NK-92 (cell line): Measurements from ENCODE around the gene NCS1.
"Not testable (repeated sequence)": the region's sequence is repeated elsewhere in the genome, so short reads cannot be mapped to it uniquely, and the experiment has no call there.

Experiments
- DNase-seq: peaks from one replicate; lab custom pipeline; 2025; ENCODE audit not compliant: unreplicated experiment; lab: John Stamatoyannopoulos, UW

NCS1 gene

DNA sequence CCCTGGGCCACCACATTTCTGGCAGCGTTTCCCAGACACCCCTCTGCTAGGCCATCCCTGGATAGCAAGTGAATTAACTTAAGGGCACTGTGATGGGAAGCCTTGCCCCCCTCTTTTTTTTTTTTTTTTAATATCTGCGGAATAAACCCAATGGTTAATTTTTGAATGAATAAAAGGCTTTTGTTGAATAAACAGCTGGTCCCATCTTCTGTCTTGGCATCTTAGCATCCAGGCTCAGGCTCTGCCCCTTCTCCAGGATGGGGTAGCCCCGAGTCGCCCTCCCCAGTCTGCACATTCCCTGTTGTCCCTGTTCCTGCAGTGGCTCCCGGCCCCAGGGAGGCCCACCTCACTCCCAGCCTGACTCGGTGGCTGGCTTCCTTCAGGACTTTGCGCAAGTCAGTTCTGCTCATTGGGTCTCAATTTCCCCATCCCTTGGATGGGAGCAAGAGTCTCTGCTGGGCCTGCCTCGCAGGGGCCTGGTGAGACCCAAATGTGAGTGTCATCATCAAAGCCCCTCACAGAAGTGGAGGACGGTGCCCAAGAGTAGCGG is 64.3 kb downstream of the NCS1 start:
- no peak for DNase-seq

DNA sequence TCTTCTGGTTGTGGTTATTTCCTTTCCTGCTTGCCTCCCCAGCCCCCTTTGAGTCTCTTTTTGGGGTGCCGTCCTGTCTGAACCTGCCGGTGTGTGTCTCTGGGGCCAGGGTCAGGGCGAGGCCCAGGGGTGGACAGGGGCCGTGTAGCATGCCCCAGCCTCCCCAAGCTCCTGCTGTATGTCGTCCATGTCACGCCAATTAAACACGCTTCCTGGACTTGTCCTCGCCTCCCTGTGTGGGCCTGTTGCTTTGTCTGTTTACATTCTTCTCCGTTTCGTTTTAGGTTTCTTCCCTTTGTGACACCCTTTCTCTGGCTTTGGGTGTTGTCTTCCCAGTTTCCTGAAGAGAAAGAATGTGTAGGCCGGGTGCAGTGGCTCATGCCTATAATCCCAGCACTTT is 64.9 kb downstream of the NCS1 start:
- DNase-seq, result no peak

DNA sequence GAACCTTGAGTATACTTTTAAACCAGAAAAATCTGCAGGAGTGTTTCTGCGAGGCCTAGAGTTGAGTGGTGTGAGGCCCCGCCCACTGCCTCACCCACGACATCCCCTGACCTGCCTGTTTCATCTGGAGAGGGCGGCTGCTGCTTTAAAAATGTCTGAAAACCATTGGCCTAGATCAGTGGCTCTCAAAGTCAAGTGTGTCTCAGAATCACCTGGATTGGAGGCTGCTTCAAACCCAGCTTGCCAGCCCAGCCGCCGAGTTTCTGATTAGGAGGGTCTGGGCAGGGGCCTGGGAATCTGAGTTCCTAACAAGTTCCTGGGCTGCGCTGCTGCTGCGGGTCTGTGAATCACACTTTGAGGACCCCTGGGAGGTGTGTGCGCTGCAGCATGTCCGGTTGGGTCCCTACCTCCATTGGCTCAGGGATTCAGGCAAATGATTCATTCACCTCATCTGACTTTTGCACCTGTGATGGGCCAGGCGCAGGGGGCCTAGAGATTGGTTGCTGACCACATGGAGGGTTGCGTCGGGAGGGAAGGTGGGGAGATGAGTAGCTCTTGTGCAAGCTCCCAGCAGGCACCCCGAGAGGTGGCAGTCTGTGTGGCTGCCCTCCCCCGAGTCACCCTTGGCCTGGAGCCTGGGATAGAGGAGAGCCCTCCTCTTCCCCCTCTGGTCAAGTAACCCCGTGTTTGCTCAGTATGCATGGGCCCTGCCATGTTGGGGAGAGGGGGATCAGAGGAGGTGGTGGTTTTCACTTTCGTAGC is 65.7 kb downstream of the NCS1 start:
- no peak for DNase-seq

DNA sequence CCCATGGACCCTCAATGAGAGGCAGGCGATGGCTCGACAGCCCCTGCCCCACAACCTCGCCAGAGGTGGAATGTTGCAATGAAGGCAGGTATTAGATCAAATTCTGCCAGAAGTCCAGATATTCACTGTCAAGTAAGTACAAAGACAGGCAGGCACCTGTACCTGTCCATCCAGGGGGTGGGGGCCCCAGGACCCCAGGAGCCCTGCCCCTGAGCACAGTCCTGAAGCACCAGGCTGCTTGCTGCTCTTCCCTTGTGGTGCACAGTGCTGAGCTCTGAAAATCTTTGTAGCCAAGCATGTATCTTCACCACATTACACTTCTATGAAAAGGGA is 67.1 kb downstream of the NCS1 start:
- no peak for DNase-seq

DNA sequence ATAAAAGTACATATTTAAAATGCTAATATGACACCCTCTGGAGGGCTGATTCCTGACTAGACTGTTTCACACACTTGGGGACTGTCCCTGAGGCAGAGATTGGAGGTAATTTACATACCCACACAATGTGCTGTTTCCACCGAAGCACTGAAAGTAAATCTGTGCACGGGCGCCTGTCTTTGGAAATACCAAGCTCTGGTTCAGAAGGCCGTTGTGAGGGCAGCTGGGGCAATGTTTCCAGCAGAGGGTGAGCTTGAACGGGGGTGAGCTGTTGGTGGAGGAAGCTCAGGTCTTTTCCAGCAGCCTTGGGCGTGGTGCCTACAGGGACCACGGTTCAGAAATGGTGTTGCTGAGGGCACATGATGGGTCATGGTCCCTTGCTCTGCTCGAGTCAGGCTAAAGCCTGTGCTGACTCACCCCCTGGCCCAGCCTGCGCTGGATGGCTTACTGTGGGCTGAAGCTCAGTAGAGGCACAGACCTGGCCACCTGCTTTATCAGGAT is 67.6 kb downstream of the NCS1 start:
- DNase-seq, result no peak

DNA sequence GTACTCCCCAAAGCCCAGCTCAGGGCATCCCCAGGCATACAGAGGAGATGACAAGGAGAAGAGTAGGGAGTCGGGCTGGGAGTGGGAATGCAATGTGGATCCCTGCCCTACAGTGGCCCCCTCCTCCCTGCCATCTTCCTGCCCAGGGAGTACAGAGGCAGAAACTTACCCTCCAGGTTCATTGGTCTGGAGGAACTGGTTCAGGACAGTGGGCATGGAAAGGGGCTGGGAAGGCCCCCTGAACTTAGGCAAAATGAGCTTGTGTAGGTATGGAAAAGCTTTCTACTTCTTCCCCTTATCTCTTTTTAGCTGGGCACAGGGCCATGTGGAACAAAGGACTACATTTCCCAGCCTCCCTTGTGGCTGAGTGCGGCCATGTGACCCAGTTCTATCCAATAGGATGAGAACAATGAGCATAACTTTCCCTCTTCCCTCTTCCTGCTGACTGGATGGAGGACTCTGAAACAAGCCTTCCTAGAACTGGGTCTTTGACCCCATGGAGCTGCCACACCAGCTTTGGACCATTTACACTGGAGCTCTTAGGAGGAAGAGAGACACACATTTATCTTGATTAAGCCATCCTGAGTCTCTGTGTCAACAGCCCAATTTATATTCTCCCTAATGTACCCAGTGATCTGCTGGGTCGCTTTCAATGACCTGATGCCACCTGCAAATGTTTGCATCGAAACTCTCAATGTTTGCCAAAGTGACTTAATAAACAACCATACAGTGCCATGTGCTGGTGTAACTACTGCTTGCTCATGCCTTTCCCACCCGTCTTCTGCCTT is 68.4 kb downstream of the NCS1 start:
- no peak for DNase-seq

DNA sequence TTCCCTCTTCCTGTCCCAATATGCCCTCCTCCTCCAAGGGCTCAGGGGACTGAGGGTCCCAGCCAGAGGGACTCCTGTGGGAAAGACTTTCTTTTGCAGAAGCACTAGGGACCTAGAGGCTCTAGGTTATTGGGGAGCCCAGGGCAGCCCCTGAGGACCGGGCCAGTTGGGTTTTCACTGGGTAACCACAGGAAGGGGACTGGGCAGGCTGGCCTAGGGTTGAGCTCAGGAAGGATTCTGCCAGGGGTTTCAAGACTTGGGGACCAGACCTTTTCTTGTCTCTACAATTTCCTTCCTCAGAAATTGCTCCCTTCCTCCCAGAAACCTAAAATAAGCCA is 69.0 kb downstream of the NCS1 start:
- DNase-seq, result no peak

DNA sequence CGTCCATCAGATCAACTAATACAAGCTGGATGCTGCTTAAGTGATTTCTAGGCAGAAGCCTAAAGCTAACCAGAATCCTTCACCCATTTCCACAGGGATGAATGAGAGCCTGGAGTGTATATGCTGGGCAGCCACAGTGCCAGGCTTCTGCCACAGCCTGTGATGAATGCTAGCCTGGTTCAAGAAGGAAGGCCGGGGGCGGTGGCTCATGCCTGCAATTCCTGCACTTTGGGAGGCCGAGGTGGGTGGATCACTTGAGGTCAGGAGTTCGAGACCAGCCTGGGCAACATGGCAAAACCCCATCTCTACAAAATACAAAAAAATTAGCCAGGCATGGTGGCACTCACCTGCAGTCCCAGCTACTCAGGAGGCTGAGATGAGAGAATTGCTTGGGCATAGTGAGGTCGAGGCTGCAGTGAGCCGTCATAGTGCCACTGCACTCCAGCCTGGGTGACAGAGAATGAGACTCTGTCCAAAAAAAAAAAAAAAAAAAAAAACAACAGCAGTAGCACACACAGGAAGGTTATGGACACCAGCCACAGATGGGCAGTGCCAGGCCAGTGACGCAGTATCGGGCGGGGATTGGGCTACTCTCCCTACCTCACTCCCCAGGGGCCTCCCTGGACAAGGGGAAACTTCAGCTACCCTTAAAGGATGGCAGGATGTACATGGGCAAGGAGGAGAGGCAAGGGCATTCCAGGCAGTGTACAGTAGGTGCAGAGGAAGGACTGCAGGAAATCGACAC is 70.2 kb downstream of the NCS1 start:
- DNase-seq, result no peak

DNA sequence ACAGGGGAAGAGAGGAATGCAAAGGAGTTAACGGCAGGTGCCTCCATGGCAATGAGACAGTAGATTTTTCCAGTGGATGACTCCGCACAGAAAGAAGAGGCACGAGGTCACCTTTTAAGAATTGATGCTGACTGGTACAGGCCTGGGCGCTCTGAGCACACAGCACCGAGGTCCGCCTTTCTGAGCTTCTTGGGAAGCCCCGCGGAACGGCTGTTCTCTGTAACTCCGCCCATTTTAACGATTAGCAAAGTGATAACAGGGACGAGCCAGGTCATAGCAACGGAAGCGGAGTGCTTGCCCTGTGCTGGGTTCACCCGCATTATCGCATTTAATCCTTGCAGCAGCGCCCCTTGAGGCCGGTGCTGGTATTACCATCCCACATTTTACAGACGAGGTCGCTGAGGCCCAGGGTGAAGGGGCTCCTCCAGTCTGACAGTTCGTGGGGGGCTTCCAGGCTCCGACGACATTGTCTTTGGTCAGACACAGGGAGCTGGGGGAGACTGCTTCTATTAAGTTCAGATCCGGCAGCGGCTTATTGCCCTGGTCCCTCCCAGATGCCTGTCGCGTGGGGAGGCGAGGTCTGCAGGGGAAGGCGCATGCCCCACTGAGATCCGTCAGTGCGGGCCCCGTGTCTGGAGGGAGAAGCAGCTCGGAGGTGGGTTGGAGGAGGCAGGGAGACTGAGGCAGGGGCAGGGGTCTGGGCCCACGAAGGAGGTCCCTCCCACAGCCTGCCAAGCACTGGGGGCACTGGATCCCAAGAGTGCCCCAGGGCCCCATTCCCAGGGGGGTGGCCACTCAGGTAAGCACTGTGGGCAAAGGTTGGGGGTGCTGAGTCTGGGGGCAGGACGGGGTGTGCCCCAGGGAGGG is 71.0 kb downstream of the NCS1 start:
- no peak for DNase-seq

DNA sequence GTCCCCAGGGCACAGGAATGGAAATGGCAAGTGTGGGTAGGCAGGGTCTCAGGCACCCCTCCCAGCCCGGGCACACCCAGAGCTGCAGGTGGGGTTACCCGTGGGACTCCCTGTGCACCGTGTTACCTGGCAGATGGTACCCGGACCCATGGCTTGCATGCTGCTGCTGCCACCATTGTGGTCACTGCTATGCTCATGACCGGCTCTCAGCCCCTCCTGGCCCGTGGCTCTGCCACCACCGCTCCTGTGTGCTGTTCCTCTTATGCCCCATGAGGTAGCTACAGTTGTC is 71.6 kb downstream of the NCS1 start:
- DNase-seq, result no peak

DNA sequence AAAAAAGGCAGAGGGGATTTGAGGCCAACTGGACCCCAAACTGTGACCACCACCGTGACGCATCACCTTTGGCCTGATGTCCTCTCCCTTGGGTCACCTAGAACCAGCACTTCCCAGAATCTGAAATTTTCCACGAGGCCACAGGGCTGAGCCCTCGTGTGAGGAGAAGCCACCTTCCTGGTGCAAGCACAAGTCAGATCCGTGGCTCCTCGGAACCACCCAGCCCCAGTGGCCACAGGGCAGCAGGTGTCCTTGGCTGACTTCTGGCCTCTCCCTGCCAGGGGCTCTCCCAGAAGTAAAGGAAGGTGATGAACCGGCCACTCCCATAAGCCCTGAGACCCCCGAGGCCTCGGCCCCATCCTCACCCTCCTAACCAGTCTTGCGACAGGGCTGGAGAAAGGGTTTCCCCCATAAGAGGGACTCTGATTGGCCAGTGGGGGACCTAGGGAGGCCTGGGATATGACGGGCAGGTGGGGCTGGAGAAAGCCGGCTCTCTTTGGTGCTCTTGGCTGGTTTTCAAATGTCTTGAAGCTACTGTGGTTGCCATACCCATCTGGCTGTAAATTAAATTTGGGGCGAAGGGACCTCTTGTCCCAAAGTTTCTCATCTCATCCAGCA is 72.5 kb downstream of the NCS1 start:
- no peak for DNase-seq

DNA sequence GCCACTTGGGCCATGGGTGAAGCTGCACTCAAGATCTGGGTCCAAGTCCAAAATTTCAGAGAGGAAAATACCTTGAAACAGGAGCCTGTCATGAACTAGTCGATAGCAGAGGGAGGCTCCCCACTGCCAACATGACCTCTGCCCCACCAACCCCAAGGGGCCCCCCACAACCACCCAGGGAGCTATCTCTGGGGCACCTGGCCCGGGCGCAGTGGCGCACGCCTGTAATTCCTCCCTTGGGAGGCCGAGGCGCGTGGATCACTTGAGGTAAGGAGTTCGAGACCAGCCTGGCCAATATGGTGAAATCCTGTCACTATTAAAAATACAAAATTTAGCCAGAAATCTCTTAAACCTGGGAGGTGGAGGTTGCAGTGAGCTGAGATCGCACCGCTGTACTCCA is 73.3 kb downstream of the NCS1 start:
- no peak for DNase-seq

DNA sequence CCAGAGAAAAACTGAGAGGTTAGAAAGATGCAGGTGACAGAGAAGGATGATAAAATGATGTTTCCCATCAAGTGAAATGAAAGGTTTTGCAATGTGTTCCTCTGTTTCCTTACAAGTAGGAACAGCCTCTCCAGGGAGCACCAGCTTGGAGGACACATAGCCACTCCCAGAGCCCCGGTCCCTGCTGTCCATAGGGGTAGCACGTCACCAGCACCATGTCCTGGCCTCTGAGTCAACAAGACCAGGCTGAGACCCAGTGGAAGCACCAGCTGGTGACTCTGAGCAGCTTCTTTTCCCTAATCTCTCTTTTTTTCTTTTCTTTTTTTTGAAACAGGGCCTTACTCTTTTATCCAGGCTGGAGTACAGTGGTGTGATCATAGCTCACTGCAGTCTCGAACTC is 73.9 kb downstream of the NCS1 start:
- no peak for DNase-seq

DNA sequence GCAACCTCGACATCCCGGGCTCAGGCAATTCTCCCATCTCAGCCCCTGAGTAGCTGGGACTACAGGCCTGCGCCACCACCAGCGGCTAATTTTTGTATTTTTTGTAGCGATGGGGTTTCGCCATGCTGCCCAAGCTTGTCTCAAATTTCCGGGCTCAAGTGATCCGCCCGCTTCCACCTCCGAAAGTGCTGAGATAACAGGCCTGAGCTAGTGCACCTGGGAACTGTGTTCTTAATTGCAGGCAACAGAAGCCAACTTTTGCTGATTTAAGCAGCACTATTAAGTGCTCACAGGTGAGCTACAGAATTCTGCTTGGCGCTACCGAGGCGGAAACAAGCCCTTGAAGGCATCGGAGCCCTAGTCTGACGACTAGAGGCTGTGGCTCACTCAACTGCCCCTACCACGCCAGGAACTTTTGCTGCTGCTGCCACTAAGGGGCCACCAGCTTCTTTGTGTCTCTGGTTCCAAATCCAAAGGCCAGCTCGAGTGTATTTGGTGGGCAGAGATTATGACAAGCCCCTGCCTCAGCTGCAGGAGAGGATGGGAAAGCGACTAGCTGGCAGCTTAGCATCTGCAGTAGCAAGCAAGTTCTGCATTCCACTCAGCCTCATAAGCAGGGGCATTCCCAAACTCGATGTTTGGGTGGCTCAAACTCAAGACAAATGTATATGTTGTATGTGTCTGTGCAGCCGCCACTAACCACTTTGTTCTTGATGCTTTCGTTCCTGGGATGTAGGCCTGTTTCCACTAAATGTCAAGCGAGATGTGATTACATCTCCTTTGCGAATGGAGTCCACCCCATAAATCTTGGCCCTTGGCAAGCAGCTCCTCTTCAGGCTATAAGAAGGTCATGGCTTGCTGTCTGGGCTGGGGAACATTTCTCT is 82.8 kb downstream of the NCS1 start:
- no peak for DNase-seq

DNA sequence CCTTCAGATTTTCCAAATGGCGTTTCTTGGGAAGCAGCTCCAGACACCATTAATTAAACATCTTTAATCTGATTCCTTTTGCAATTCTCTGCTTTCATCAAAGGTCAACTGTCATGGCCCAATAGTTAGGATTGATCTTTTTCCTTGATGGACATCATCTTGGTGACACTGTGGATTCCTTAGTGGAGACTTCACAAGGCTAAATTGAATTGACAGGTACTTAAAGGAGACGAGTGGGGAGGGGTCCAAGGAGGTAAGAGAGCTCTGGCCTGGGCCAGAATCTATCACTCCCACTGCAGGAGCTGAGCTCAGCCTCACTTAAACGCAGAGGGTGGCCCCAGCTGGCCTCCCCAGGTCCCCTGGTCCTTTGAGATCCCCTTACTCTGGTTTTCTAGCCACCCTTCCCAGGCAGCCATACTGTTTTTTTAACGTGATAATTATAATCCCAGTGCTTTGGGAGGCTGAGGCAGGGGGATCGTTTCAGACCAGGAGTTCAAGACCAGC is 83.5 kb downstream of the NCS1 start:
- DNase-seq, result no peak

DNA sequence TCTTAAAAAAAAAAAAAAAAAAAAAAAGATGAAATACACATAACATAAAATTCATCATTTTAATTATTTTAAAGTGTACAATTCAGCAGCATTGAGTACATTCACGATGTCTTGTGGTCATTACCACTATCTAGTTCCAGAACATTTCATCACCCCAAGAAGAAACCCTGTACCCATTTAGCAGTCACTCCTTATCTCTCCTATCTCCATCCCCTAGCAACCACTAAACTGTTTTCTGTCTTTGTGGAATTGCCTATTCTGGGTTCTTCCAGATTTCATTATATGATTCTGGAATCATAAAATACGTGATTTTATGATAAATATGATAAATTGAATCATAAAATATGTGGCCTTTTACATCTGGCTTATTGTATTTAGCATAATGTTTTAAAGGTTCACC is 84.4 kb downstream of the NCS1 start:
- no peak for DNase-seq

DNA sequence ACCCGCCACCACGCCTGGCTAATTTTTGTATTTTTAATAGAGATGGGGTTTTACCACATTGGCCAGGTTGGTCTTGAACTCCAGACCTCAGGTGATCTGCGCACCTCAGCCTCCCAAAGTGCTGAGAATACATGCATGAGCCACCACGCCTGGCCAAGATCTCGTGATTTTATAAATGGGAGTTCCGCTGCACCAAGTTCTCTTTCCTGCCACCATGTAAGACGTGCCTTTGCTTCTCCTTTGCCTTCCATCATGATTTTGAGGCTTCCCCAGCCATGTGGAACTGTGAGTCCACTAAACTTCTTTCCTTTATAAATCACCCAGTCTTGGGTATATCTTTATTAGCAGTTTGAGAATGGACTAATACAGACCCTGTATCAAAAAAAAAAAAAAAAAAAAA is 85.9 kb downstream of the NCS1 start:
- DNase-seq, result not testable (repeated sequence)

DNA sequence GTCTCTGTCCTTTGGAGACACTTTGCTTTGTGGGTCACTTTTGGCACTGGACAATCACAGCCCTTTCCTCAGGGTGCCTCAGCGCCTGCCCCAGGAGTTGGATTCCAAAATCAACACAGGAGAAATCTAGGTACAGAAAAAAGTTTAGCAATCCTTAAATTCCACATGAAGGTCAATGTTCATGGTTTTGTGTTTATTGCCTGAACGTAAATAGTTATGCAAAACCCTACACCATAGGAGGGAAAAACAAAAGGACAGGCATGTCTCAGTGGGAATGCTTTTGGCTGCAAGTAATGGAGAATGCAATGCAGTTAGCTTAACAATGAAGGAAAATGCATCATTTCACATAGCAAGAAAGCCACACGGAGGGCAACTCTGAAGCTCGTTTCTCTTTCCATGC is 86.8 kb downstream of the NCS1 start:
- DNase-seq, result no peak
